GM12873 (cell line): ENCODE measurements around the gene BDKRB1.

ENCODE experiments used
- TF ChIP-seq, protein P1 (sequence below): IDR thresholded peaks from 2 replicates; pipeline ENCODE4 v1.5.1; 2012; ENCODE audit warnings: low read depth, mild to moderate bottlenecking, moderate library complexity, low read length, control low read depth; ENCODE audit not compliant: insufficient read depth; ENCODE audit errors: missing control alignments

BDKRB1 gene

DNA sequence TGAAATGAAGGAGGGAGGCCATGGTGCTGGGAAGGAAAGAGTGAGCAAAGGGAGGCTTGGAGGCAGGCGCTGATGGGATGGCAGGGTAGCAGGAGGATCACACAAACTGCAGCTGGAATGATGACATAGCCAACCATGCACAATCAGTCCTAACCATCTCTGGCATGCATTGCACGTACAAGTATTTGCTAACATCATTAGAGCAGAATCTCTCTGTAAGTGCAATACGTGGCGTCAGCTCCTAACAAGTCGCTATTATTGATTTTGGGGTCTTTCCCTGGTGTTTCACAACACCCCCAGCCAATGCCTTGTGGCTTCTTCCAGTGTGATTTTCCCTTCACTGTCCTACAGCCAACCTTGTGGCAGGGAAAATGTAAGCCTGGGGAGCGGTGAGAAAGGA, 18.5 kb downstream of the BDKRB1 start:
- TF ChIP-seq, protein P1, sequence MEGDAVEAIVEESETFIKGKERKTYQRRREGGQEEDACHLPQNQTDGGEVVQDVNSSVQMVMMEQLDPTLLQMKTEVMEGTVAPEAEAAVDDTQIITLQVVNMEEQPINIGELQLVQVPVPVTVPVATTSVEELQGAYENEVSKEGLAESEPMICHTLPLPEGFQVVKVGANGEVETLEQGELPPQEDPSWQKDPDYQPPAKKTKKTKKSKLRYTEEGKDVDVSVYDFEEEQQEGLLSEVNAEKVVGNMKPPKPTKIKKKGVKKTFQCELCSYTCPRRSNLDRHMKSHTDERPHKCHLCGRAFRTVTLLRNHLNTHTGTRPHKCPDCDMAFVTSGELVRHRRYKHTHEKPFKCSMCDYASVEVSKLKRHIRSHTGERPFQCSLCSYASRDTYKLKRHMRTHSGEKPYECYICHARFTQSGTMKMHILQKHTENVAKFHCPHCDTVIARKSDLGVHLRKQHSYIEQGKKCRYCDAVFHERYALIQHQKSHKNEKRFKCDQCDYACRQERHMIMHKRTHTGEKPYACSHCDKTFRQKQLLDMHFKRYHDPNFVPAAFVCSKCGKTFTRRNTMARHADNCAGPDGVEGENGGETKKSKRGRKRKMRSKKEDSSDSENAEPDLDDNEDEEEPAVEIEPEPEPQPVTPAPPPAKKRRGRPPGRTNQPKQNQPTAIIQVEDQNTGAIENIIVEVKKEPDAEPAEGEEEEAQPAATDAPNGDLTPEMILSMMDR, result no peak

DNA sequence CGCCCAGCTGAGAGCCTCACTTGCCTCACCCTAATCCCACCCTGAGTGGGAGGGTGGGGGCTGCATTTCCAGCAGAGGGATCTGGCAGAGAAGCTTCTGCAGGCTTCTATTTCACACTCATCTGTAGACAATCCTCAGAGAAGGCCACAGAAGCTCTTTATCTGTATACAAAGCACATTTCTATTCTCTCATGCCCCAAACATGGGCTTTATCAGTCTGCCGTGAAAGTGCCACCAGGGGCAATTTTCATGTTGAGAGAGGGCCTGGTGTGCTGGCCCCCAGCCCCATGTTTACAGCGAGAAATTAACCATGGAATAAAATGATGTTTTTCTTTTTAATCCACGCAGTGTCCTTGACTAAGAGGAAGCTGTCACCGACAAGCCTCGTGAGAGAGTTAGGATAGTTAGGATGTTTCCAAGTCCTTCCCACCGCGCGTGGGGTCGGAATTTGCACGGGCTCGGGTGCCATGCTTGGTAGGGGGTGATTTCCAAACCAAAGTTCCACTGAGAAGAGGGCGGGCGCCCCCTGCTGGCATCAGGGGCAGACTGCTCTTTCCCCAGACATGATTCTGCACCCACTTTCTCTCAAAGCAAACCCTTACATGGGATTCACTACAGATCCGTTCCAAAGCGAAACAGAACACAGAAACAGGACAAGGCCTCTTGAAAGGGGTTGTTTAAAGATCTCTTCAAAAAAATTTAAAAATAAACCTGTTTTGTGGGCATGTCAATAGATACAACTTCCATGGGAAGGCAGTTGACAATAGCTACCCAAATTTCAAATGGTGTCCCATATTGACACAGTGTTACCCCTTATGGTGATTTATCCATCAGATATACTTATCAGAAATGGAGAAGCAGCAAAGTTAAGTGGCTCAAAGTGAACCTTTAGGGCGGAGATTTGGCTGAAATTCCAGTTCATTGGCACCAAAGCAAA, 19.4 kb downstream of the BDKRB1 start:
- TF ChIP-seq, protein P1, result peak; percentile 97

DNA sequence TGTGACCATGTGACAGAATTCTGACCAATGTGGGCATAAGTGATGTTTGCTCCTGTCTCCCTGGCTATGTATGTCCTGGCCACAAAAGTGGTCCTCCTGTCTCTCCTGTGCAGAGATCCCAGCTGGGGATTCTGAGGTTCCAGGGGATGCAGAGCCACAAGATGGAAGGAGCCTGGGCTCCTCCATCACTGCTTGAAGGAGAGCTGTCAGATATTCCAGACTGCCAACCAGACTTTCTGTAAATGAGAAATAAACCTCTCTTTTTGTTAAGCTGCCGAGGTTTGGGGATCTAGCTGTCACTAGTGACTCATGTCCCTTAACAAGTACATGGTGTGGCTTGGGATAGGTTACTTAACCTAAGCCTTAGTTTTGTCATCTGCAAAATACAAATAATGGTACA, 21.9 kb downstream of the BDKRB1 start:
- TF ChIP-seq, protein P1, result no peak

DNA sequence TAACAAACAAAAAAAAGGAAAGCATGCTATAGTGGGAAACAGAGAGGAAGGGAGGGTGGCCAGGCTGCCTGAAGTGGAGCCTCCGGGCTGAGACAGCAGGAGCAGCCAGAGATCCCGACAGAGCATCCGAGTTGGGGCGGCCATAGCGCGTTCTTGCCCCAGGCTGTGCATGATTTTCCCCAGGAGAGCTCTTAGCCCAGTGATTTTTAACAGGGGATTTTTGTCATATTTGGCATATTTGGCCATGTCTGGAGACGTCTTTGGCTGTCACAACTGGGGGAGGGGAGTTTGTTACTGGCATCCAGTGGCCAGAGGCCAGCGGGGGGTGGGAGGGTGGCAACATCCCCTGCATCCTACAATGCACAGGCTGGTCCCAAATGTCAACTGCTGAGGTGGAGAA, 23.6 kb downstream of the BDKRB1 start:
- TF ChIP-seq, protein P1, result no peak

DNA sequence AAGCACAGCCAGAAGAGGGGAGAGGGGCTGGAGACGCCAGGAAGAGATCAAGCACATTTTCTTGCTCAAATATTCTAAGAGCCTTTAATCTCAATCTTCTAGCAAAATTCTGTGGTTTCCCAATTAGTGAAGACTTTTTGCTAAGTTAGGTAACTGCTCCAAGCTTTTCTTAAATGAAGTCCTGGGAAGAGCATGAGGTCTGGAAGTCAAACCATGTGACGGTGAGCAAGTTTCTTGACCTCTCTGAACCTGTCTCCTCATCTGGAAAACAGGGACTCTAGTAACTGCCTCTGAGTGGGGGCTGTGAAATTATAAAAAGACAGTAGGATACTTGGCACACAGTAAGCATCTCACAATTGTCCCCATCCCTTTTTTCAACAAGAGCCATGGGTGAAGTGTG, 24.1 kb downstream of the BDKRB1 start:
- TF ChIP-seq, protein P1, result no peak

DNA sequence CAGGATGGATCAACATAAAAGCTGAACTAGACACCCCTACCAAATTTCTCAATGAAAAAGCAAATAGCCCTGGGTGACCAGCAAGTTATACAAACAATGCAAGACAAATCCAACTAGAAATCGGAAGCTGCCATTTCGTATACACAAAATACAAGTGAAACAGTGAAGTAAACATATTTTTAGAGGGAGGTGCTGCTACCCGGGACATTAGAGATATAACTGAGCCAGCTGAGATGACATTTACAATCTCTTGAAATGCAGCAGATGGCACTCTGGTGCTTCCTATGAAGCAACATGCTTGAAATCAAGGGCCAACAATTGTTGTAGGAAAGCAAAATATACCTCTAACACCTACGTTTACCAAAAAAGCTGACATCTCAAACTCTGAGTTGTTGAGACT, 25.5 kb downstream of the BDKRB1 start:
- TF ChIP-seq, protein P1, result no peak

DNA sequence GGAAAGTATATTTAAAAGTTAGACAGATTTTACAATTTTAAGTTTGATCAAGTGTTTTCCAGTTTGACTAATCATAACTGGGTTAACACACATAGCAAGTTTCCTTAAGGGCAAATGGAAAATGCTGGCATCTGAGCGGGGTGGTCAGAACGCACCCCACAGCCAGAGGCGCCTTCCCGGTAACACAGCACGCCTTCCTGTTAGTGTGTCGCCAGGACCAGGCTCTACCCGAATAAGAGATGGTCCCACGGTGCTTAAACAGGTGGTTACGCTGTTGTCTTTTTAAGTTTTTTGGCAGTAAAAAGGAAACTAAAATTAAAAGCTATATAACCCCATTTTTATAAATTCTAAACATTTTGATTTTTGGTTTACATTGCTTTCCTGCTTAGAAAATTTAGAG, 28.0 kb downstream of the BDKRB1 start:
- TF ChIP-seq, protein P1, result no peak
